Myometrial cell (primary cell): ENCODE data around the gene AFG3L2. TPM values are rescaled to one million over a fixed set of nuclear protein-coding genes. Genes with fewer than 3 reads are reported as not detected.

Experiments
- total RNA-seq: library from RNA; depleted of rRNA; stranded (reverse); fragments of >200 nt; gene quantifications from 2 replicates; pipeline ENCODE4 v1.2.3, GENCODE V29; 2015

The AFG3L2 gene
- total RNA-seq, result 39.8 and 45.7 TPM in 2 replicates

GRCh38 chr18:12376754-12377555 is at the start of gene AFG3L2:
Gene AFG3L2, minus strand, starts transcription at chr18:12377227. Its CDS starts 145 bp downstream, at chr18:12377082.

GRCh38 chr18:12307701-12308385 is 69.2 kb downstream of the AFG3L2 start, which contains the start of gene TUBB6:
Gene TUBB6, plus strand, starts transcription at chr18:12308241. Its CDS starts 52 bp downstream, at chr18:12308293.

Other genes with a start within 250 kb of the AFG3L2 start
- gene CIDEA, start 122.9 kb downstream of the AFG3L2 start, total RNA-seq, result not detected in 2 replicates
- 878 and 1,411 TPM in 2 replicates for gene TUBB6, start 69.0 kb downstream of the AFG3L2 start, total RNA-seq
- 1.2 and 3.0 TPM in 2 replicates for gene PRELID3A, start 30.7 kb upstream of the AFG3L2 start, total RNA-seq